Measurements from ENCODE around the gene PDK1. TPM values are rescaled to one million over a fixed set of nuclear protein-coding genes. Genes with fewer than 3 reads are reported as not detected.

The PDK1 gene
- total RNA-seq, 1 experiment from 2014 or later, result 74.7 TPM

DNA sequence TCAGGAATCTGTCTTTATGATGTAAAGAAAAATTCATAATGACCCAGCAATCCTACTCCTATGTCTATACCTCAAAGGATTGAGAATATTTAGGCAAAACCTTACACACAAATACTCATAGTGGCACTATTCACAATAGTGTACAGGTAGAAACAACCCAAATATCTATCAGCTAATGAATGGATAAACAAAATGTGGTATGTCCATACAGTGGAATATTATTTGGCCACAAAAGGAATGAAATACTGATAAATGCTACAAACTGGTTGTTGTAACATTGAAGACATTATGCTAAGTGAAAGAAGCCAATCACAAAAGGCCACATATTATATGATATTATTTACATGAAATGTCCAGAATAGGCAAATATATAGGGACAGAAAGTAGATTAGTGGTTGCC, 24.7 kb downstream of the PDK1 start:
- no peak overlapping the region for H3K27ac Mint-ChIP-seq
- H3K23ac ChIP-seq (ENCODE audit: insufficient read length, low read depth, low read length), result no peak overlapping the region
- peaks cover 10 to 11% of the 10 kb centered on the region in 2 experiments for H3K4me1 Mint-ChIP-seq

More for the DNA sequence above, 24.7 kb downstream of the PDK1 start:
- Histone ChIP-seq H2BK20ac (ENCODE audit: low read depth, low read length, poor library complexity, severe bottlenecking) (no peak overlapping the region), H2AK5ac (ENCODE audit: insufficient read length, low read length) (no peak overlapping the region), H3K79me1 (ENCODE audit: insufficient read depth, low read depth, low read length, poor library complexity, severe bottlenecking) (no peaks in the 10 kb centered on the region), H3K4ac (ENCODE audit: low read depth, low read length) (no peak overlapping the region), H2BK120ac (ENCODE audit: low read depth, low read length, poor library complexity, severe bottlenecking) (no peak overlapping the region), H4K20me1 (ENCODE audit: control insufficient read depth, insufficient read depth, insufficient read length) (no peaks in the 10 kb centered on the region), H2BK5ac (ENCODE audit: insufficient read length, low read length) (no peak overlapping the region), H3K23me2 (ENCODE audit: insufficient read length, low read depth, low read length, poor library complexity, severe bottlenecking) (no peaks in the 10 kb centered on the region), H3K4me2 (ENCODE audit: insufficient read depth, insufficient read length, low read length) (no peak overlapping the region), H3K27me3 (ENCODE audit: insufficient read depth, low read length) (no peaks in the 10 kb centered on the region), H3K27ac (ENCODE audit: insufficient read length, low read depth, low read length) (no peak overlapping the region), H4K91ac (ENCODE audit: insufficient read length, low read depth, low read length) (no peak overlapping the region), H3K9me3 (ENCODE audit: control insufficient read depth, low read depth, low read length) (no peaks in the 10 kb centered on the region), H3T11ph (ENCODE audit: low read length) (no peak overlapping the region), H4K5ac (ENCODE audit: insufficient read length, low read depth, low read length) (no peak overlapping the region), H3K79me2 (ENCODE audit: insufficient read depth, low read length) (peaks cover 2% of the 10 kb centered on the region; the same call in 1 of the 2 replicates), H2AFZ (ENCODE audit: low read length) (no peak overlapping the region), H3K56ac (ENCODE audit: insufficient read length, low read depth, low read length) (no peak overlapping the region), H3K14ac (ENCODE audit: insufficient read depth, low read length) (no peak overlapping the region), H2BK12ac (ENCODE audit: insufficient read length, low read depth, low read length) (no peak overlapping the region), H4K8ac (replicated peaks; ENCODE audit: insufficient read length, low read depth, low read length) (no peak overlapping the region), H3K9ac (ENCODE audit: extremely low read depth, insufficient read length, low read length) (no peak overlapping the region), H2BK15ac (ENCODE audit: low read depth, low read length) (no peak overlapping the region), H3K4me1 (ENCODE audit: insufficient read depth, low read length) (no peaks in the 10 kb centered on the region), H3K18ac (ENCODE audit: insufficient read length, low read depth, low read length) (no peak overlapping the region)
- H3K4me3 Mint-ChIP-seq, result no peak overlapping the region
- DNase-seq, result no peak
- H3K27me3 Mint-ChIP-seq (ENCODE audit: low read depth), result no peaks in the 10 kb centered on the region
- peaks cover 42 to 78% (median 71%) of the 10 kb centered on the region in 3 experiments for H3K36me3 Mint-ChIP-seq (ENCODE audit: insufficient read depth in 1 of 3, low read depth in 3 of 3)
- H3K9me3 Mint-ChIP-seq, result peaks cover 20 to 28% of the 10 kb centered on the region in 2 experiments
- TF ChIP-seq, protein P1, sequence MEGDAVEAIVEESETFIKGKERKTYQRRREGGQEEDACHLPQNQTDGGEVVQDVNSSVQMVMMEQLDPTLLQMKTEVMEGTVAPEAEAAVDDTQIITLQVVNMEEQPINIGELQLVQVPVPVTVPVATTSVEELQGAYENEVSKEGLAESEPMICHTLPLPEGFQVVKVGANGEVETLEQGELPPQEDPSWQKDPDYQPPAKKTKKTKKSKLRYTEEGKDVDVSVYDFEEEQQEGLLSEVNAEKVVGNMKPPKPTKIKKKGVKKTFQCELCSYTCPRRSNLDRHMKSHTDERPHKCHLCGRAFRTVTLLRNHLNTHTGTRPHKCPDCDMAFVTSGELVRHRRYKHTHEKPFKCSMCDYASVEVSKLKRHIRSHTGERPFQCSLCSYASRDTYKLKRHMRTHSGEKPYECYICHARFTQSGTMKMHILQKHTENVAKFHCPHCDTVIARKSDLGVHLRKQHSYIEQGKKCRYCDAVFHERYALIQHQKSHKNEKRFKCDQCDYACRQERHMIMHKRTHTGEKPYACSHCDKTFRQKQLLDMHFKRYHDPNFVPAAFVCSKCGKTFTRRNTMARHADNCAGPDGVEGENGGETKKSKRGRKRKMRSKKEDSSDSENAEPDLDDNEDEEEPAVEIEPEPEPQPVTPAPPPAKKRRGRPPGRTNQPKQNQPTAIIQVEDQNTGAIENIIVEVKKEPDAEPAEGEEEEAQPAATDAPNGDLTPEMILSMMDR (conservative IDR thresholded peaks at IDR 0.05), result no peak
